GM18861 (cell line): ENCODE data around the gene ARHGAP10.
A peak's percentile ranks its signal among the peaks of the same experiment; 100 is the strongest.

Experiments used
- ATAC-seq: cut with Tn5 transposase; IDR thresholded peaks from one replicate; pipeline ENCODE4 v1.9.1; 2021; ENCODE audit not compliant: unreplicated experiment

ARHGAP10 gene

GRCh38 chr4:147764337-147764736, 32.4 kb downstream of the ARHGAP10 start:
- no peak for ATAC-seq

- ATAC-seq = no peak
Observed at GRCh38 chr4:147765121-147765529, 33.2 kb downstream of the ARHGAP10 start.

- no peak for ATAC-seq
Observed at GRCh38 chr4:147768113-147768512, 36.2 kb downstream of the ARHGAP10 start.

- no peak for ATAC-seq
Observed at GRCh38 chr4:147769386-147769785, 37.5 kb downstream of the ARHGAP10 start.

GRCh38 chr4:147770831-147771230, 38.9 kb downstream of the ARHGAP10 start:
- no peak for ATAC-seq

GRCh38 chr4:147772056-147772455, 40.2 kb downstream of the ARHGAP10 start:
- no peak for ATAC-seq

- ATAC-seq = no peak
Observed at GRCh38 chr4:147772459-147772969, 40.6 kb downstream of the ARHGAP10 start.

- peak; percentile 51 for ATAC-seq
Observed at GRCh38 chr4:147773261-147774184, 41.6 kb downstream of the ARHGAP10 start.

- ATAC-seq = no peak
Observed at GRCh38 chr4:147776716-147777115, 44.8 kb downstream of the ARHGAP10 start.

- ATAC-seq = peak; percentile 17
Observed at GRCh38 chr4:147777456-147778091, 45.7 kb downstream of the ARHGAP10 start.

- ATAC-seq = peak; percentile 58
Observed at GRCh38 chr4:147778942-147779341, 47.1 kb downstream of the ARHGAP10 start.

- ATAC-seq = no peak
Observed at GRCh38 chr4:147779451-147779850, 47.6 kb downstream of the ARHGAP10 start.

GRCh38 chr4:147780137-147780777, 48.4 kb downstream of the ARHGAP10 start:
- ATAC-seq = peak; percentile 55

- ATAC-seq = no peak
Observed at GRCh38 chr4:147782087-147782781, 50.3 kb downstream of the ARHGAP10 start.

GRCh38 chr4:147785129-147785528, 53.2 kb downstream of the ARHGAP10 start:
- no peak for ATAC-seq

GRCh38 chr4:147786031-147786430, 54.1 kb downstream of the ARHGAP10 start:
- peak; percentile 89 for ATAC-seq

- ATAC-seq = no peak
Observed at GRCh38 chr4:147786531-147786930, 54.6 kb downstream of the ARHGAP10 start.

- ATAC-seq = no peak
Observed at GRCh38 chr4:147787204-147787603, 55.3 kb downstream of the ARHGAP10 start.

GRCh38 chr4:147788791-147789190, 56.9 kb downstream of the ARHGAP10 start:
- no peak for ATAC-seq

- ATAC-seq = no peak
Observed at GRCh38 chr4:147789596-147789995, 57.7 kb downstream of the ARHGAP10 start.

GRCh38 chr4:147790412-147790811, 58.5 kb downstream of the ARHGAP10 start:
- no peak for ATAC-seq
